BLaER1 treated with 17β-estradiol and CSF1 and Interleukin-3, amounts not matched to agents 10 nM and 100 nM (cell line): ENCODE data around the gene AHRR.

Experiments
- H3K27ac ChIP-seq, 11 experiments: shearing (Covaris generic); formaldehyde crosslinking; 2 replicates each; pipeline ENCODE4 v1.8.1; 2022
- H3K27me3 ChIP-seq, 11 experiments: shearing (Covaris generic); formaldehyde crosslinking; 2 replicates each; pipeline ENCODE4 v1.8.1; 2022
- H3K36me3 ChIP-seq, 11 experiments: shearing (Covaris generic); formaldehyde crosslinking; 2 replicates each; pipeline ENCODE4 v1.8.1; 2022
- H3K4me1 ChIP-seq, 10 experiments: shearing (Covaris generic); formaldehyde crosslinking; 2 replicates each; pipeline ENCODE4 v1.8.1; 2022
- H3K4me2 ChIP-seq, 11 experiments: shearing (Covaris generic); formaldehyde crosslinking; 2 replicates each; pipeline ENCODE4 v1.8.1; 2022
- H3K4me3 ChIP-seq, 10 experiments: shearing (Covaris generic); formaldehyde crosslinking; 2 replicates each; pipeline ENCODE4 v1.8.1; 2022
- H3K9ac ChIP-seq, 11 experiments: shearing (Covaris generic); formaldehyde crosslinking; 2 replicates each; pipeline ENCODE4 v1.8.1; 2022
- H3K9me3 ChIP-seq, 11 experiments: shearing (Covaris generic); formaldehyde crosslinking; replicated peaks in 1 of 11; 2 replicates each; pipeline ENCODE4 v1.8.1; 2022
- H4K20me1 ChIP-seq, 11 experiments: shearing (Covaris generic); formaldehyde crosslinking; 2 replicates each; pipeline ENCODE4 v1.8.1; 2022
- Cebpa-rat ChIP-seq, 11 experiments: shearing (Covaris generic); IDR thresholded peaks; 2 replicates each; pipeline ENCODE4 v1.8.1; 2022

The AHRR gene

GRCh38 chr5:345404-346195 is 24.1 kb downstream of the AHRR start:
- 0 out of 20 replicates have a peak overlapping the region, but pooled peaks of 2 of the 10 experiments have one; percentile 15 to 29 for H3K4me3 ChIP-seq

GRCh38 chr5:346229-346935 is 24.9 kb downstream of the AHRR start:
- Histone ChIP-seq H3K4me2 (peak overlapping the region; percentile 57 to 92 (median 78)), H3K9me3 (peaks cover 0 to 23% (median 18%) of the 10 kb centered on the region in 11 experiments; a peak in 13 of 22 replicates), H3K4me3 (peak overlapping the region in 4 of 10 experiments; percentile 15 to 29 (median 20); a peak in 4 of 20 replicates), H3K27ac (peak overlapping the region in 3 of 11 experiments; percentile 1 to 36 (median 21); a peak in 3 of 22 replicates), H3K9ac (peak overlapping the region in 4 of 11 experiments; percentile 17 to 49 (median 26); a peak in 4 of 22 replicates), H3K27me3 (peaks cover 0 to 40% (median 0%) of the 10 kb centered on the region in 11 experiments; a peak in 10 of 22 replicates), H4K20me1 (peaks cover 0 to 14% (median 0%) of the 10 kb centered on the region in 11 experiments; a peak in 1 of 22 replicates), H3K4me1 (peaks cover 17 to 53% (median 33%) of the 10 kb centered on the region in 10 experiments), H3K36me3 (peaks cover 0 to 3% (median 0%) of the 10 kb centered on the region in 11 experiments; a peak in 1 of 22 replicates)
- TF ChIP-seq Cebpa-rat (IDR thresholded peaks at IDR 0.05): no peak

More at GRCh38 chr5:345404-346195, 24.1 kb downstream of the AHRR start:
- H3K9ac ChIP-seq: peak overlapping the region in 4 of 11 experiments; percentile 17 to 49 (median 26); a peak in 5 of 22 replicates
- H4K20me1 ChIP-seq: peaks cover 0 to 14% (median 0%) of the 10 kb centered on the region in 11 experiments; a peak in 1 of 22 replicates
- H3K27ac ChIP-seq: peak overlapping the region in 3 of 11 experiments; percentile 1 to 36 (median 21); a peak in 3 of 22 replicates
- peak overlapping the region; percentile 57 to 92 (median 78) for H3K4me2 ChIP-seq
- peaks cover 0 to 40% (median 0%) of the 10 kb centered on the region in 11 experiments; a peak in 10 of 22 replicates for H3K27me3 ChIP-seq
- no peak for TF ChIP-seq Cebpa-rat (IDR thresholded peaks at IDR 0.05)
- no peaks in the 10 kb centered on the region for H3K36me3 ChIP-seq
- peaks cover 17 to 53% (median 33%) of the 10 kb centered on the region in 10 experiments for H3K4me1 ChIP-seq
- H3K9me3 ChIP-seq: peaks cover 0 to 17% (median 12%) of the 10 kb centered on the region in 11 experiments; a peak in 13 of 22 replicates

- peak overlapping the region in 8 of 11 experiments; percentile 25 to 92 (median 62); a peak in 11 of 22 replicates for H3K4me2 ChIP-seq
- no peak overlapping the region for H3K4me3 ChIP-seq
- no peak for TF ChIP-seq Cebpa-rat (IDR thresholded peaks at IDR 0.05)
- peaks cover 0 to 22% (median 14%) of the 10 kb centered on the region in 11 experiments; a peak in 13 of 22 replicates for H3K9me3 ChIP-seq
- H3K9ac ChIP-seq: no peak overlapping the region
- H3K27me3 ChIP-seq: peaks cover 0 to 34% (median 0%) of the 10 kb centered on the region in 11 experiments; a peak in 10 of 22 replicates
- H4K20me1 ChIP-seq: peaks cover 0 to 14% (median 0%) of the 10 kb centered on the region in 11 experiments; a peak in 1 of 22 replicates
- peaks cover 0 to 3% (median 0%) of the 10 kb centered on the region in 11 experiments; a peak in 1 of 22 replicates for H3K36me3 ChIP-seq
- peaks cover 17 to 60% (median 33%) of the 10 kb centered on the region in 10 experiments for H3K4me1 ChIP-seq
- no peak overlapping the region for H3K27ac ChIP-seq
Measured at GRCh38 chr5:347712-348284, 26.3 kb downstream of the AHRR start.

- H3K36me3 ChIP-seq: peaks cover 0 to 3% (median 0%) of the 10 kb centered on the region in 11 experiments; a peak in 1 of 22 replicates
- H3K9me3 ChIP-seq: peaks cover 0 to 13% (median 6%) of the 10 kb centered on the region in 11 experiments; a peak in 7 of 22 replicates
- H3K27ac ChIP-seq: no peak overlapping the region
- no peak overlapping the region for H3K9ac ChIP-seq
- H3K4me3 ChIP-seq: no peak overlapping the region
- H3K4me1 ChIP-seq: peaks cover 15 to 64% (median 36%) of the 10 kb centered on the region in 10 experiments
- H3K4me2 ChIP-seq: peak overlapping the region in 4 of 11 experiments; percentile 1 to 78 (median 37); a peak in 4 of 22 replicates
- TF ChIP-seq Cebpa-rat (IDR thresholded peaks at IDR 0.05): no peak
- peaks cover 0 to 20% (median 0%) of the 10 kb centered on the region in 11 experiments; a peak in 2 of 22 replicates for H4K20me1 ChIP-seq
- peaks cover 0 to 30% (median 0%) of the 10 kb centered on the region in 11 experiments; a peak in 10 of 22 replicates for H3K27me3 ChIP-seq
Measured at GRCh38 chr5:348726-349125, 27.2 kb downstream of the AHRR start.

- H4K20me1 ChIP-seq: peaks cover 0 to 25% (median 0%) of the 10 kb centered on the region in 11 experiments; a peak in 3 of 22 replicates
- H3K36me3 ChIP-seq: peaks cover 0 to 7% (median 0%) of the 10 kb centered on the region in 11 experiments; a peak in 1 of 22 replicates
- peaks cover 0 to 29% (median 0%) of the 10 kb centered on the region in 11 experiments; a peak in 8 of 22 replicates for H3K27me3 ChIP-seq
- no peak overlapping the region for H3K27ac ChIP-seq
- H3K4me2 ChIP-seq: no peak overlapping the region
- H3K9me3 ChIP-seq: peaks cover 0 to 13% (median 6%) of the 10 kb centered on the region in 11 experiments; a peak in 7 of 22 replicates
- no peak for TF ChIP-seq Cebpa-rat (IDR thresholded peaks at IDR 0.05)
- H3K4me3 ChIP-seq: no peak overlapping the region
- no peak overlapping the region for H3K9ac ChIP-seq
- H3K4me1 ChIP-seq: peaks cover 16 to 65% (median 45%) of the 10 kb centered on the region in 10 experiments
Measured at GRCh38 chr5:350355-350754, 28.8 kb downstream of the AHRR start.

GRCh38 chr5:351084-351920 is 29.8 kb downstream of the AHRR start:
- Histone ChIP-seq H3K4me1 (peaks cover 7 to 59% (median 35%) of the 10 kb centered on the region in 10 experiments), H3K4me2 (peak overlapping the region in 1 of 11 experiments; percentile 5; a peak in 1 of 22 replicates), H3K9ac (no peak overlapping the region), H3K4me3 (no peak overlapping the region), H4K20me1 (peaks cover 0 to 22% (median 0%) of the 10 kb centered on the region in 11 experiments; a peak in 3 of 22 replicates), H3K27me3 (peaks cover 0 to 19% (median 0%) of the 10 kb centered on the region in 11 experiments; a peak in 8 of 22 replicates), H3K36me3 (peaks cover 0 to 7% (median 0%) of the 10 kb centered on the region in 11 experiments; a peak in 1 of 22 replicates), H3K9me3 (peaks cover 0 to 13% (median 6%) of the 10 kb centered on the region in 11 experiments; a peak in 7 of 22 replicates), H3K27ac (no peak overlapping the region)
- no peak for TF ChIP-seq Cebpa-rat (IDR thresholded peaks at IDR 0.05)

- no peak overlapping the region for H3K9ac ChIP-seq
- no peak for TF ChIP-seq Cebpa-rat (IDR thresholded peaks at IDR 0.05)
- peaks cover under 1 to 53% (median 30%) of the 10 kb centered on the region in 10 experiments; a peak in 19 of 20 replicates for H3K4me1 ChIP-seq
- peaks cover 0 to 7% (median 0%) of the 10 kb centered on the region in 11 experiments; a peak in 1 of 22 replicates for H3K36me3 ChIP-seq
- H3K4me2 ChIP-seq: peak overlapping the region in 1 of 11 experiments; percentile 5; a peak in 1 of 22 replicates
- peaks cover 0 to 13% (median 0%) of the 10 kb centered on the region in 11 experiments; a peak in 6 of 22 replicates for H3K27me3 ChIP-seq
- peaks cover 0 to 13% (median 6%) of the 10 kb centered on the region in 11 experiments; a peak in 7 of 22 replicates for H3K9me3 ChIP-seq
- no peak overlapping the region for H3K27ac ChIP-seq
- H3K4me3 ChIP-seq: no peak overlapping the region
- H4K20me1 ChIP-seq: peaks cover 0 to 22% (median 0%) of the 10 kb centered on the region in 11 experiments; a peak in 3 of 22 replicates
Measured at GRCh38 chr5:351921-352245, 30.4 kb downstream of the AHRR start.
